Heart left ventricle (tissue), 13 donors: ENCODE results near the gene TUBG2.

Experiments
- CTCF ChIP-seq, 12 donors: fragments of 200-600 bp; sonication (generic) in 4 of 12; IDR thresholded peaks; one replicate each; pipeline versions ENCODE4 v1.5.0 to v1.8.0; 2018 to 2022; ENCODE audit warnings: antibody characterized with exemption in 12 of 12, mild to moderate bottlenecking in 5 of 12
- POLR2A ChIP-seq, 2 donors: fragments of 450-650 bp; IDR thresholded peaks; one replicate each; pipeline ENCODE4 v1.6.1; 2017; ENCODE audit warnings: antibody characterized with exemption in 2 of 2, mild to moderate bottlenecking in 2 of 2, moderate library complexity in 2 of 2
- donor health status: ischemic (EF 13 %, LVEDD 7.1; RV severe dilation, severe dysfunction).
- donor health status: DM: no; HTN: yes; CAD: no.
- donor health status: DM: no; HTN: no; CAD: no.
- donor health status: ischemic (EF 25% LVEDD 6.9; RV normal size, moderate dysfunction).
- donor health status: ischemic (EF 25% LVEDD 5.7; RV mildly dilated, moderate dysfunction).
- donor health status: ischemic (EF 35%, LVEDD 5.7; RV mildly dilated, moderate dysfunction).
- donor health status: nonischemic (EF 11% LVEDD 7.7; RV severe dilation, severe dysfunction).
- donor health status: DM: yes; HTN: yes; CAD: no.
- donor health status: PGD.
- donor health status: ischemic (EF 29% LVEDD 5.4; RV normal size, mild dysfunction).
- donor health status: nonischemic (EF 23%, LVEDD 6.1; RV moderate dilation, normal function).

- TF ChIP-seq CTCF (IDR thresholded peaks at IDR 0.05) = no peak
- no peak for TF ChIP-seq POLR2A (IDR thresholded peaks at IDR 0.05)
Observed at GRCh38 chr17:42694524-42694923, 35.4 kb downstream of the TUBG2 start.
